Epithelial cell of prostate (primary cell): ENCODE data around the gene MYBPHL.

Experiments
- DNase-seq: peaks from one replicate; pipeline ENCODE4 v3.0.0-alpha.2; 2011; ENCODE audit warnings: low read depth, low spot score
- H3K27ac ChIP-seq: fragments of 450-650 bp; 2 replicates; pipeline ENCODE4 v1.5.1; 2017; ENCODE audit warnings: mild to moderate bottlenecking

The MYBPHL gene, protein sequence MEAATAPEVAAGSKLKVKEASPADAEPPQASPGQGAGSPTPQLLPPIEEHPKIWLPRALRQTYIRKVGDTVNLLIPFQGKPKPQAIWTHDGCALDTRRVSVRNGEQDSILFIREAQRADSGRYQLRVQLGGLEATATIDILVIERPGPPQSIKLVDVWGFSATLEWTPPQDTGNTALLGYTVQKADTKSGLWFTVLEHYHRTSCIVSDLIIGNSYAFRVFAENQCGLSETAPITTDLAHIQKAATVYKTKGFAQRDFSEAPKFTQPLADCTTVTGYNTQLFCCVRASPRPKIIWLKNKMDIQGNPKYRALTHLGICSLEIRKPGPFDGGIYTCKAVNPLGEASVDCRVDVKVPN

GRCh38 chr1:109306832-109307273 is at the start of gene MYBPHL:
MYBPHL (minus strand) TSS chr1:109307011; CDS start chr1:109306991, 20 bp downstream.
- H3K27ac ChIP-seq: no peak within 1 kb of the TSS
- no peak for DNase-seq

- DNase-seq: no peak
- no peak overlapping the region for H3K27ac ChIP-seq
Observed at GRCh38 chr1:109356505-109356904, 49.7 kb upstream of the MYBPHL start.

- no peak for DNase-seq
- no peak overlapping the region for H3K27ac ChIP-seq
Observed at GRCh38 chr1:109354929-109355328, 48.1 kb upstream of the MYBPHL start.

- DNase-seq: no peak
- no peak overlapping the region for H3K27ac ChIP-seq
Observed at GRCh38 chr1:109351457-109351856, 44.6 kb upstream of the MYBPHL start.

DNA sequence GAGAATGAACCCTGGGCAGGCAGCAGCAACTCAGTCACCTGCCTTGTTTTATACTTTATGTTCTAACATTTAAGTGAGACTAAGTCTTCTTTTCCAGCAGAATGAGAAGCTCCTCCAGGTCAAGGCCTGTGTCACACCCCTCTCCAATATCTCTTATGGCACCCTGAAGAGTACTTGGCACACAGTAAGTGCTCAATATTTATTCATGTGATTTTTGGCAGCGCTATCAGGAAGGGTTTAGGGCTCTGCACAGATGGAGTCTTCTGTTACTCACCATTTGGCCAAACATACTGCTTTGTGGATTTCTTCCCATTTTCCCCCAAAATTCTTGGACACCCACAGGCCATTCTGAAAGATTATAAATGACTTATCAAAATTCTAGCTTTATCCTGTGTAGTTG is 43.8 kb upstream of the MYBPHL start:
- DNase-seq: no peak

GRCh38 chr1:109350182-109350581 is 43.4 kb upstream of the MYBPHL start:
- no peak for DNase-seq
- no peak overlapping the region for H3K27ac ChIP-seq

More for the DNA sequence above, 43.8 kb upstream of the MYBPHL start:
- no peak overlapping the region for H3K27ac ChIP-seq

GRCh38 chr1:109347511-109347910 is 40.7 kb upstream of the MYBPHL start:
- H3K27ac ChIP-seq: no peak overlapping the region
- no peak for DNase-seq

DNA sequence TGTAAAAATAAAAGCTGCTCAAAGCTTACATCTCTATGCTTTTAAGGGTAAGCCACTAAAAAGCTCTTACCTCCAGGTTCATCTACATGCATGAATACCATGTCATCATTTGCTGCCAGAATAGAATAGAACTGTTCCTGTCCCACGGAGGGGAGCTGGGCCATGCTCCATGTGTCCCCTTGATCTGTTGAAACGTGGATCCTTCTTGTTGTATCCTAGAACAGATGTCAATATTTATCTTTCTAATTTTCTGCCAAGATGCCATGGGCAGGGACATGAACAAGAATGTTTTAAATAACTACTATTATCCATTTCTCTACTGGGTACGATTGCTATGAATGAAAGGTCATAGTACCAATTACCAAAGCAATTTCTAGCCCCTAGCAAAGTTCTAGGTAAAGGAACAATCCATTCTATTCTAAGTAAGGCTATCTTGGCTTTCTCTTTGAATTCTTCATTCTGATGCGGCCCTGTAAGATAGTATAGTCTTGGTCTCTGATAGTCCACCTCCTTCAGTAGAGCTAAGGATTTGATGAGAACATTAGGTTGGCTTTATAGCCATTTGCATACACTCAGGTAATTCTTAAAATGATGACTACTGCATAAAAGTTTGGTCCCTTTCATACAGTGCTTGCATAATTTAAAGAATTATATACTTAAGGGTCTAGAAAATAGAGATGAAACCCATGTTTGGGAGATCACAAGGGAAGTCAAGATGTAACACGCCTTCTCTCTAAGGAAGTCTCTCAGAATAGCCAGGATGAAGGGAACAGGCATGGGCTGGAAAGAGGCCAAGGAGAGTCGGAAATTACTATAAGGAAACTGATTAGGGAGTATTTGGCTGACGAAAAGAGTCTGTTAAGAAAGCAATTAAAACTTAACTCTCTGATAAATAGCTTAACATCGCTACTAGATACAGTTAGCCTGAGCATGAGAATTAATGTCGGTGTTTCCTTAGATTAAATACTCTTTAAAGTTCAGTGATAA is 35.4 kb upstream of the MYBPHL start:
- no peak overlapping the region for H3K27ac ChIP-seq
- no peak for DNase-seq

DNA sequence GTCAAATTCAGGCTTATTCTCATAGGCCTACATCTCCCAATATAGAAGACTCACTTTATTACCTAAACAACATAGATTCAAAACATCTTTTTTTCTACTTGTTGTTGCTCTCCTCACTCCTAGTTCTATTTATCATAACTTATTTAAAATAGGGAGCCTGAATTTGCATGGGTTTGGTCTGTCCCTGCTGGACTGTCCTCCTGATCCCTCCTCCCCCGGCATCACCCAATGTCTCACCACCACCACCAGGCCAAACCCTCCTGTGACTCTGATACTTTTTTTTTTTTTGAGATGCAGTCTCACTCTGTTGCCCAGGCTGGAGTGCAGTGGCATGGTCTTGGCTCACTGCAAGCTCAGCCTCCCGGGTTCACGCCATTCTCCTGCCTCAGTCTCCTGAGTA is 31.8 kb upstream of the MYBPHL start:
- DNase-seq: no peak
- H3K27ac ChIP-seq: no peak overlapping the region

DNA sequence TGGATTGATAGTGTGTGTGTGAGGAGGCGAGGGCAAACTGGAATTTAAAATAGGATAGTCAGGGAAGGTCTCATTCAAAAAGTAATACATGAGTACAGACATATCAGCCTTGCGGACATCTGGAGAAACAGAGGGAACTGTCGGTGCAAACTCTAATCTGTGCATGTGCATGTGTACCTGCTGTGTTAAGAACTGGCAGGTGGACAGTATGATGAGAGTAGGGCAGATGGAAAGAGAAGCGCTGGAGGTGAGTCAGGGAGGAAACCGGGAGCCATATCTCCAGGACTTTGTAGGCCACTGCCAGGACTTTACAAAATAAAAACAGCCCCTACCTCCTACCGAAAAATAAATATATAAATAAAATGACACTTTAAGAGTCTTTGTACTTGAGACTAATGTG is 31.3 kb upstream of the MYBPHL start:
- no peak for DNase-seq
- no peak overlapping the region for H3K27ac ChIP-seq

GRCh38 chr1:109335091-109335490 is 28.3 kb upstream of the MYBPHL start:
- DNase-seq: no peak
- no peak overlapping the region for H3K27ac ChIP-seq

DNA sequence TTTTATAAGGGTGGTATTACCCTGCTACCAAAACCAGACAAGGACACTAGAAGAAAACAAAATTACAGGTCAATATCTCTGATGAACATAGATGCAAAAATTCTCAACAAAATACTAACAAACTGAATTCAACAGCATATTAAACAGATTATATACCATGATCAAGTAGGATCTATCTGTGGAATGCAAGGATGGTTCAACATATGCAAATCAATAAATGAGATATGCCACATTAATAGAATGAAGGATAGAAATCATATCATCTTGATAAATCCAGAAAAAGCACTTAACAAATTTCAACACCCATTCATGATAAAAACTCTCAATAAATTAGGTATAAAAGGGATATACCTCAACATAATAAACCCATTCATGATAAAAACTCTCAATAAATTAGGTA is 24.3 kb upstream of the MYBPHL start:
- no peak for DNase-seq

GRCh38 chr1:109327285-109327684 is 20.5 kb upstream of the MYBPHL start:
- DNase-seq: no peak
- no peak overlapping the region for H3K27ac ChIP-seq

More for the DNA sequence above, 24.3 kb upstream of the MYBPHL start:
- H3K27ac ChIP-seq: no peak overlapping the region

DNA sequence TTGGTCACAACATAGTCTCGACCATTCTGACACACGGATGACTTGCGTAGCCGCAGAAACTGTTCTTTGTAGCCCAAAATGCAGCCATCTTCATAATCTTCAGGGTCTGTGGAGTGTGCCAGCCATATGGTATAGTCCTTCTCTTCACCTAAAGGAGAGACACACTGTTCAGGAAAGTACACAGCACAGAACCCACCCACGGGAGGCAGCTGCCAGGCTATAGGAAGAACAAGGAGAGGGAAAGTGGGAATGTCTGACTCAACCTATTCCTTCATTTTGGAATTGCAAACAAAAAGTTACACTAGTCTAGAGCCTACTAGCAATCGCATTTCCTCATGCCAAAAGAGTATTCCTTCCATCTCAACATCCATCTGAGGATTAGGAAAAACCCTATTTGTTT is 16.2 kb upstream of the MYBPHL start:
- H3K27ac ChIP-seq: no peak overlapping the region
- no peak for DNase-seq

GRCh38 chr1:109319114-109319513 is 12.3 kb upstream of the MYBPHL start:
- no peak for DNase-seq
- H3K27ac ChIP-seq: no peak overlapping the region

- DNase-seq: no peak
- no peak overlapping the region for H3K27ac ChIP-seq
Observed at GRCh38 chr1:109316506-109316905, 9.7 kb upstream of the MYBPHL start.

- DNase-seq: no peak
- H3K27ac ChIP-seq: no peak overlapping the region
Observed at GRCh38 chr1:109315288-109315687, 8.5 kb upstream of the MYBPHL start.

- DNase-seq: no peak
- H3K27ac ChIP-seq: no peak overlapping the region
Observed at GRCh38 chr1:109314795-109315194, 8.0 kb upstream of the MYBPHL start.

DNA sequence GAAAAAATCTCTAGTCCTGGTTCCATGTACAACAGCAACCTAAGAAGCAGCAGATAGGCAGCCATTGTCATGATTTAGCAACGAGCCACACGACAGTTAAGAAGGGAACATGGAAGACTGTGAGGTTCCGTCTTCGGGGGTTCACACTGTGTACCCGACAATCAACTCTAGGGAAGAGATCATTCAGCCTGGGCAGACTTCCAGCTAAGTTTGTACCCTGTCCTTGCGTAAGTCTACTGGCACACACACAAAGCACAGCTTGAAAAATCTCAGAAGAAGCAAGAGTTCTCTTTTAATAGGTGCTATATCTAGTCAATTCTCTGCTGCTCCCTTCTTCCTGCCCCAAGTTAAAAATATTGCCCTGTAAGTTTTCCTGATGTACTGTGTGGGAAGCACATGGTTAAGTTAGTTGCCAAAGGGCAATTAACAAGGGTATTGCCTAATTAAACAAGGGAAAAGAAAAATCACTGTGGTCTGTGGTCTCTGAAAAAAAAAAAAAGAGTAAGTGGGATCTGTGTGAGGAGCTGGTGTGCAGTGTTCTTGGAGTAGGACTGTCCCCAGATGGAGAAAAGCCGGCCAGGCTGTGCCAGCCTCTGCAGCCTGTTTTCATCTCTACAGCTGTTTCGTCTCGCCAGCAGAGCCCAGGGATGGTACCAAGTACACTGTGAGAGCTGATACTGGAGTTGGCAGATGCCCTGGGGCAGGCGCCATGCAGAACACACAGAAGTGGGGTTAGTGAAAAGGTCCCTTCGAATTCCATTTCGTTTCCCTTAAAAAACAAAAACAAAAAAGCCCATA is 6.4 kb upstream of the MYBPHL start:
- no peak for DNase-seq
- H3K27ac ChIP-seq: no peak overlapping the region

DNA sequence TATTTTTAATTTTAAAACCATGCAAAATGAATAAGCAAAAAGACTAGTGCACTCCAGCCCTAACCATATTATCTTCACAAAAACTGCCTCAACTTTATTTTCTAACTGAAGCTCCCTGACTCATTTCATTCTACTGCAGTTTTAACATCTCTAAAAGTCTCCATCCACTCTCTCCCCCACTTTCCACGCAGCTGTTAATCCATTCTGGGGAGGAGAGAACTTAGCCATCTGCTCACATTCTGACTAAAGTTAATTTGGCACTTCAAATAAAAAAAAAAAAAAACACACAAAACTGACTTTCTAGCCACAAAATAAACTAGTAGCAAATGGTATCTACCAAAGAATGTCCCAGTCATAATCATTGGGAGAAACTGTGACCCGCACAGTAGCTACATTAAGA is 5.4 kb upstream of the MYBPHL start:
- no peak for DNase-seq
- H3K27ac ChIP-seq: no peak overlapping the region
